Measurements from ENCODE around the gene ARL4A.

- TF ChIP-seq CTCF (IDR thresholded peaks at IDR 0.05) (no peak), ZFX (IDR thresholded peaks at IDR 0.05; ENCODE audit: borderline replicate concordance) (no peak)
Observed at GRCh38 chr7:12727455-12728191, 40.2 kb downstream of the ARL4A start.

All from 22Rv1 (cell line).